ENCODE results near the gene DUSP1. TPM values are rescaled to one million over a fixed set of nuclear protein-coding genes. Genes with fewer than 3 reads are reported as not detected.

The DUSP1 gene
- total RNA-seq, 3 donors from 2014 or later, result 752 to 1,562 (median 1,015) TPM

GRCh38 chr5:172796306-172796705, 25.3 kb upstream of the DUSP1 start:
- Histone ChIP-seq H3K36me3 (no peaks in the 10 kb centered on the region), H3K4me1 (no peaks in the 10 kb centered on the region), H3K27me3 (no peaks in the 10 kb centered on the region), H3K9me3 (no peaks in the 10 kb centered on the region), H3K4me3 (no peak overlapping the region), H3K27ac (peak overlapping the region; percentile 65 to 68)
- no peak for DNase-seq (ENCODE audit: low spot score in 2 of 2)
- intact Hi-C loops (cut with DNase I; ENCODE audit: low total_unique reads), result no loop called here
- no peak for TF ChIP-seq POLR2AphosphoS5 (IDR thresholded peaks at IDR 0.05)
- no peak for TF ChIP-seq POLR2A (IDR thresholded peaks at IDR 0.05)
- TF ChIP-seq, protein P1, sequence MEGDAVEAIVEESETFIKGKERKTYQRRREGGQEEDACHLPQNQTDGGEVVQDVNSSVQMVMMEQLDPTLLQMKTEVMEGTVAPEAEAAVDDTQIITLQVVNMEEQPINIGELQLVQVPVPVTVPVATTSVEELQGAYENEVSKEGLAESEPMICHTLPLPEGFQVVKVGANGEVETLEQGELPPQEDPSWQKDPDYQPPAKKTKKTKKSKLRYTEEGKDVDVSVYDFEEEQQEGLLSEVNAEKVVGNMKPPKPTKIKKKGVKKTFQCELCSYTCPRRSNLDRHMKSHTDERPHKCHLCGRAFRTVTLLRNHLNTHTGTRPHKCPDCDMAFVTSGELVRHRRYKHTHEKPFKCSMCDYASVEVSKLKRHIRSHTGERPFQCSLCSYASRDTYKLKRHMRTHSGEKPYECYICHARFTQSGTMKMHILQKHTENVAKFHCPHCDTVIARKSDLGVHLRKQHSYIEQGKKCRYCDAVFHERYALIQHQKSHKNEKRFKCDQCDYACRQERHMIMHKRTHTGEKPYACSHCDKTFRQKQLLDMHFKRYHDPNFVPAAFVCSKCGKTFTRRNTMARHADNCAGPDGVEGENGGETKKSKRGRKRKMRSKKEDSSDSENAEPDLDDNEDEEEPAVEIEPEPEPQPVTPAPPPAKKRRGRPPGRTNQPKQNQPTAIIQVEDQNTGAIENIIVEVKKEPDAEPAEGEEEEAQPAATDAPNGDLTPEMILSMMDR (IDR thresholded peaks at IDR 0.05), result no peak

- intact Hi-C loops (cut with DNase I; ENCODE audit: low total_unique reads), result no loop called here
- Histone ChIP-seq H3K27me3 (no peaks in the 10 kb centered on the region), H3K9me3 (no peaks in the 10 kb centered on the region), H3K4me1 (no peaks in the 10 kb centered on the region), H3K36me3 (no peaks in the 10 kb centered on the region), H3K4me3 (no peak overlapping the region), H3K27ac (peak overlapping the region; percentile 49 to 68)
- peak; percentile 74 for DNase-seq (ENCODE audit: low spot score in 2 of 2)
- TF ChIP-seq POLR2A (IDR thresholded peaks at IDR 0.05) (no peak), POLR2AphosphoS5 (IDR thresholded peaks at IDR 0.05) (peak; percentile 87 to 99 (median 99))
- TF ChIP-seq, protein P1 (IDR thresholded peaks at IDR 0.05), result peak in 2 of 3 donors; percentile 19 to 21
Measured at GRCh38 chr5:172795318-172795977, 24.5 kb upstream of the DUSP1 start.

GRCh38 chr5:172793577-172794488, 22.8 kb upstream of the DUSP1 start:
- Histone ChIP-seq H3K27me3 (no peaks in the 10 kb centered on the region), H3K9me3 (no peaks in the 10 kb centered on the region), H3K4me3 (no peak overlapping the region), H3K36me3 (no peaks in the 10 kb centered on the region), H3K4me1 (peaks cover 0 to 5% of the 10 kb centered on the region in 2 donors), H3K27ac (peak overlapping the region; percentile 68 to 87)
- no peak for DNase-seq (ENCODE audit: low spot score in 2 of 2)
- TF ChIP-seq, protein P1 (IDR thresholded peaks at IDR 0.05), result no peak
- TF ChIP-seq POLR2AphosphoS5 (IDR thresholded peaks at IDR 0.05), result no peak
- TF ChIP-seq POLR2A (IDR thresholded peaks at IDR 0.05), result no peak
- intact Hi-C loops (cut with DNase I; ENCODE audit: low total_unique reads), result no loop called here

GRCh38 chr5:172792701-172793570, 21.9 kb upstream of the DUSP1 start:
- Histone ChIP-seq H3K4me3 (no peak overlapping the region), H3K9me3 (no peaks in the 10 kb centered on the region), H3K36me3 (no peaks in the 10 kb centered on the region), H3K27me3 (no peaks in the 10 kb centered on the region), H3K27ac (peak overlapping the region in 1 of 2 donors; percentile 87), H3K4me1 (peaks cover 0 to 5% of the 10 kb centered on the region in 2 donors)
- TF ChIP-seq POLR2AphosphoS5 (IDR thresholded peaks at IDR 0.05), result no peak
- intact Hi-C loops (cut with DNase I; ENCODE audit: low total_unique reads), result no loop called here
- no peak for DNase-seq (ENCODE audit: low spot score in 2 of 2)

DNA sequence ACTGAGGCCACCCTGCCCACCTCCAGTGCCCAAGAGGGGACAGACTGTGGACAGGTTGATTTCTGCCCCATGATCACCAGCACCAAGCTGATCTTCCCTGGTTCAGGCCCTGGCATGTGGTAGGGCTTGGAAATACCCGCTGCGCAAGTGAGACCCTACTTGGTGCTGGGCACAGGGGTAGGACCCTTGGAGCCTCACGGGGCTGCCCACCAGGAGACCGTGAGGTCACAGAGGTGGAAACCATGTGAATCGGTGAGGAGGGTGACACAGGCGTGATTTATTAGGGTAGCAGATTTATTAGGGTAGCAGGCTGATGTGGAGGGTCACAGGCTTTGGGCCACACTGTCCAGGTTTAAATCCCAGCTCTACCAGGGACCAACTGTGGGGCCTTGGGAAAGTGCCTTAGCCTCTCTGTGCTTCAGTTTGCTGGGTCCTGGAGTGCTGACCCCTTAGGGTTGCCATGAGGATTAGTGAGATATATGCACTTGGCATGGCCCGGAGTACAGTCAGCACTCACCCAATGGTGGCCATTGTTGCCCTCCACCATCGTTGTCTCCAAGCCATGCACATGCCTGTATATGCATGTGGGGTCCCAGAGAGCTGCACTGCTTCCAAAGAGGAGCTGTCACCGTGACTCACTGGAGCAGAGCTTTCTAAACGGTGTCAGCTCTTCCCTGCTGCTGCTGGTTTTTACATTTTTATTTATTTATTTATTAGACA, 20.9 kb upstream of the DUSP1 start:
- TF ChIP-seq POLR2AphosphoS5 (IDR thresholded peaks at IDR 0.05), result no peak
- TF ChIP-seq, protein P1 (IDR thresholded peaks at IDR 0.05), result no peak
- no peak overlapping the region for H3K4me3 ChIP-seq
- intact Hi-C loops (cut with DNase I; ENCODE audit: low total_unique reads), result no loop called here
- H3K27ac ChIP-seq, result peak overlapping the region in 1 of 2 donors; percentile 25
- peaks cover 0 to 5% of the 10 kb centered on the region in 2 donors for H3K4me1 ChIP-seq
- H3K27me3 ChIP-seq, result no peaks in the 10 kb centered on the region
- no peaks in the 10 kb centered on the region for H3K9me3 ChIP-seq
- H3K36me3 ChIP-seq, result no peaks in the 10 kb centered on the region
- no peak for DNase-seq (ENCODE audit: low spot score in 2 of 2)
